Natural killer cell (primary cell): ENCODE data around the gene VPS52. TPM values are rescaled to one million over a fixed set of nuclear protein-coding genes. Genes with fewer than 3 reads are reported as not detected.

Experiments used
- ATAC-seq, 3 donors: fragments of 150-1000 bp in 2 of 3; fragments of 200-7000 bp in 1 of 3; cut with Tn5 transposase; 1 replicate in 1 of 3; 2 replicates in 2 of 3; pipeline ENCODE4 v1.10.0; 2021; ENCODE audit warnings: mild to moderate bottlenecking in 2 of 3, moderate library complexity in 2 of 3
- DNase-seq, 2 donors: peaks; one replicate each; pipeline versions ENCODE4 v3.0.0 to v3.0.0-alpha.2; 2013 to 2021; ENCODE audit warnings: mixed read lengths in 1 of 2
- H3K27ac ChIP-seq: one replicate; pipeline ENCODE4 v1.5.1; 2013; ENCODE audit warnings: mild to moderate bottlenecking, low read length
- H3K27me3 ChIP-seq: one replicate; pipeline ENCODE4 v1.6.1; 2013; ENCODE audit warnings: low read length; ENCODE audit not compliant: control insufficient read depth, insufficient read depth
- H3K36me3 ChIP-seq: one replicate; pipeline ENCODE4 v1.6.1; 2013; ENCODE audit warnings: low read length; ENCODE audit not compliant: control insufficient read depth, insufficient read depth
- H3K4me1 ChIP-seq: one replicate; pipeline ENCODE4 v1.6.1; 2013; ENCODE audit warnings: low read length; ENCODE audit not compliant: control insufficient read depth, insufficient read depth
- H3K4me3 ChIP-seq: one replicate; pipeline ENCODE4 v1.5.1; 2013; ENCODE audit warnings: low read length
- H3K9me3 ChIP-seq: one replicate; pipeline ENCODE4 v1.6.1; 2013; ENCODE audit warnings: low read length; ENCODE audit not compliant: control insufficient read depth, insufficient read depth
- H3K27ac Mint-ChIP-seq, 2 donors: one replicate each; pipeline ENCODE4 v1.8.0; 2022; ENCODE audit warnings: mild to moderate bottlenecking in 2 of 2, mixed read lengths in 2 of 2, moderate library complexity in 1 of 2
- H3K27me3 Mint-ChIP-seq, 2 donors: one replicate each; pipeline ENCODE4 v1.8.0; 2022; ENCODE audit warnings: low read depth in 2 of 2, mixed read lengths in 2 of 2
- H3K36me3 Mint-ChIP-seq: one replicate; pipeline ENCODE4 v1.8.0; 2022; ENCODE audit warnings: mixed read lengths
- H3K4me1 Mint-ChIP-seq, 2 donors: one replicate each; pipeline ENCODE4 v1.8.0; 2022; ENCODE audit warnings: mixed read lengths in 2 of 2
- H3K4me3 Mint-ChIP-seq: one replicate; pipeline ENCODE4 v1.8.0; 2022; ENCODE audit warnings: mild to moderate bottlenecking, moderate library complexity, mixed read lengths
- H3K9me3 Mint-ChIP-seq, 2 donors: one replicate each; pipeline ENCODE4 v1.8.0; 2022; ENCODE audit warnings: mixed read lengths in 2 of 2
- CTCF ChIP-seq: fragments of 200-600 bp; IDR thresholded peaks from one replicate; pipeline ENCODE4 v1.8.0; 2022; ENCODE audit warnings: antibody characterized with exemption
- WGBS: methylation state at CpG from one replicate; pipeline ENCODE4 v1.1.7; 2013; ENCODE audit warnings: missing lambda C conversion rate; ENCODE audit not compliant: insufficient coverage; 5-methylcytosine and 5-hydroxymethylcytosine counted together
- intact Hi-C: fragments of 100-400 bp; cut with micrococcal nuclease; formaldehyde crosslinking; loops from one replicate; pipeline ENCODE4 v1.14.2; 2022
- total RNA-seq, 4 donors: library from RNA; stranded (reverse); fragments of 120-200 nt in 1 of 4; gene quantifications; one replicate each; pipeline versions ENCODE4 v1.2.3 to v1.2.4, GENCODE V29; 2013 to 2022

Gene VPS52
- total RNA-seq, 3 donors from 2014 or later (not counting 1 experiment from before 2014, with no cell fraction given) = 98.0 to 112 (median 99.4) TPM

- intact Hi-C loops = no loop called here
- no peaks in the 10 kb centered on the region for H3K36me3 ChIP-seq
- Mint-ChIP-seq H3K9me3 (no peaks in the 10 kb centered on the region), H3K27me3 (peaks cover 38 to 42% of the 10 kb centered on the region in 2 donors), H3K4me3 (no peak overlapping the region), H3K36me3 (no peaks in the 10 kb centered on the region), H3K4me1 (no peaks in the 10 kb centered on the region), H3K27ac (no peak overlapping the region)
- no peak overlapping the region for H3K4me3 ChIP-seq
- ATAC-seq (no peak), DNase-seq (no peak)
- H3K9me3 ChIP-seq = no peaks in the 10 kb centered on the region
- no peak for TF ChIP-seq CTCF
- H3K27ac ChIP-seq = no peak overlapping the region
- H3K4me1 ChIP-seq = no peaks in the 10 kb centered on the region
- WGBS = 77% methylated on average over 2 of the region's 2 CpGs
- peaks cover 3% of the 10 kb centered on the region for H3K27me3 ChIP-seq
Measured at GRCh38 chr6:33237741-33238140, 33.9 kb downstream of the VPS52 start.

- H3K4me1 Mint-ChIP-seq = no peaks in the 10 kb centered on the region
- no peaks in the 10 kb centered on the region for H3K4me1 ChIP-seq
- no peaks in the 10 kb centered on the region for H3K9me3 ChIP-seq
- H3K9me3 Mint-ChIP-seq = no peaks in the 10 kb centered on the region
- H3K27me3 ChIP-seq = peaks cover 3% of the 10 kb centered on the region
- TF ChIP-seq CTCF = no peak
- intact Hi-C loops = no loop called here
- WGBS = 91% methylated on average over 6 of the region's 6 CpGs
- no peak for DNase-seq
- H3K27me3 Mint-ChIP-seq = peaks cover 34 to 40% of the 10 kb centered on the region in 2 donors
- ATAC-seq = no peak
- H3K36me3 ChIP-seq = no peaks in the 10 kb centered on the region
- no peak overlapping the region for H3K27ac ChIP-seq
- H3K4me3 ChIP-seq = no peak overlapping the region
- no peak overlapping the region for H3K27ac Mint-ChIP-seq
- H3K4me3 Mint-ChIP-seq = no peak overlapping the region
- H3K36me3 Mint-ChIP-seq = no peaks in the 10 kb centered on the region
Measured at GRCh38 chr6:33236852-33237251, 34.8 kb downstream of the VPS52 start.

GRCh38 chr6:33236328-33236727 lies 35.3 kb downstream of the VPS52 start:
- peaks cover 33 to 43% of the 10 kb centered on the region in 2 donors for H3K27me3 Mint-ChIP-seq

More at GRCh38 chr6:33236328-33236727, 35.3 kb downstream of the VPS52 start:
- no peaks in the 10 kb centered on the region for H3K9me3 ChIP-seq
- no peak overlapping the region for H3K4me3 ChIP-seq
- intact Hi-C loops = no loop called here
- H3K4me1 ChIP-seq = no peaks in the 10 kb centered on the region
- H3K4me1 Mint-ChIP-seq = no peaks in the 10 kb centered on the region
- no peaks in the 10 kb centered on the region for H3K9me3 Mint-ChIP-seq
- H3K4me3 Mint-ChIP-seq = no peak overlapping the region
- no peak overlapping the region for H3K27ac Mint-ChIP-seq
- ATAC-seq (no peak), DNase-seq (no peak)
- H3K27ac ChIP-seq = no peak overlapping the region
- no peak for TF ChIP-seq CTCF
- no peaks in the 10 kb centered on the region for H3K36me3 ChIP-seq
- peaks cover 3% of the 10 kb centered on the region for H3K27me3 ChIP-seq
- no peaks in the 10 kb centered on the region for H3K36me3 Mint-ChIP-seq
